RKO (cell line): ENCODE measurements around the gene CDK13.
A peak's percentile ranks its signal among the peaks of the same experiment; 100 is the strongest.

Experiments used
- DNase-seq: peaks from one replicate; pipeline ENCODE4 v3.0.0-alpha.2; 2016; ENCODE audit warnings: low spot score

CDK13 gene

GRCh38 chr7:40008223-40008815, 58.3 kb downstream of the CDK13 start:
- DNase-seq = no peak

- DNase-seq = no peak
These were observed 59.2 kb downstream of the CDK13 start for GRCh38 chr7:40009301-40009700.

GRCh38 chr7:40014376-40014775, 64.3 kb downstream of the CDK13 start:
- no peak for DNase-seq

GRCh38 chr7:40015790-40016296, 65.8 kb downstream of the CDK13 start:
- peak; percentile 18 for DNase-seq

- DNase-seq = no peak
These were observed 69.5 kb downstream of the CDK13 start for GRCh38 chr7:40019558-40019957.

GRCh38 chr7:40024048-40024447, 74.0 kb downstream of the CDK13 start:
- DNase-seq = no peak

GRCh38 chr7:40024841-40025240, 74.8 kb downstream of the CDK13 start:
- no peak for DNase-seq

GRCh38 chr7:40027545-40027944, 77.5 kb downstream of the CDK13 start:
- no peak for DNase-seq

- no peak for DNase-seq
These were observed 83.8 kb downstream of the CDK13 start for GRCh38 chr7:40033826-40034225.

- DNase-seq = no peak
These were observed 91.4 kb downstream of the CDK13 start for GRCh38 chr7:40041456-40041855.

GRCh38 chr7:40043164-40043563, 93.1 kb downstream of the CDK13 start:
- no peak for DNase-seq

GRCh38 chr7:40047661-40048060, 97.6 kb downstream of the CDK13 start:
- peak; percentile 6 for DNase-seq

- DNase-seq = no peak
These were observed 107.2 kb downstream of the CDK13 start for GRCh38 chr7:40057292-40057691.

- no peak for DNase-seq
These were observed 108.0 kb downstream of the CDK13 start for GRCh38 chr7:40058026-40058425.

GRCh38 chr7:40058636-40059035, 108.6 kb downstream of the CDK13 start:
- no peak for DNase-seq

- no peak for DNase-seq
These were observed 109.0 kb downstream of the CDK13 start for GRCh38 chr7:40059057-40059456.

- DNase-seq = no peak
These were observed 122.2 kb downstream of the CDK13 start for GRCh38 chr7:40072268-40072667.

- DNase-seq = no peak
These were observed 123.2 kb downstream of the CDK13 start for GRCh38 chr7:40073239-40073638.

- no peak for DNase-seq
These were observed 127.8 kb downstream of the CDK13 start for GRCh38 chr7:40077849-40078248.

- no peak for DNase-seq
These were observed 142.1 kb downstream of the CDK13 start for GRCh38 chr7:40092182-40092581.

GRCh38 chr7:40093631-40094350, 143.7 kb downstream of the CDK13 start:
- DNase-seq = no peak

- no peak for DNase-seq
These were observed 145.2 kb downstream of the CDK13 start for GRCh38 chr7:40095230-40095629.

- DNase-seq = no peak
These were observed 145.8 kb downstream of the CDK13 start for GRCh38 chr7:40095695-40096327.
